Subcutaneous preadipocyte (primary cell): Measurements from ENCODE around the gene PCDHA2. TPM values are rescaled to one million over a fixed set of nuclear protein-coding genes. Genes with fewer than 3 reads are reported as not detected.

Experiments used
- total RNA-seq: library from RNA; depleted of rRNA; stranded (reverse); fragments of >200 nt; gene quantifications from 2 replicates; pipeline ENCODE4 v1.2.3, GENCODE V29; 2012

The PCDHA2 gene
- not detected in 2 replicates for total RNA-seq

DNA sequence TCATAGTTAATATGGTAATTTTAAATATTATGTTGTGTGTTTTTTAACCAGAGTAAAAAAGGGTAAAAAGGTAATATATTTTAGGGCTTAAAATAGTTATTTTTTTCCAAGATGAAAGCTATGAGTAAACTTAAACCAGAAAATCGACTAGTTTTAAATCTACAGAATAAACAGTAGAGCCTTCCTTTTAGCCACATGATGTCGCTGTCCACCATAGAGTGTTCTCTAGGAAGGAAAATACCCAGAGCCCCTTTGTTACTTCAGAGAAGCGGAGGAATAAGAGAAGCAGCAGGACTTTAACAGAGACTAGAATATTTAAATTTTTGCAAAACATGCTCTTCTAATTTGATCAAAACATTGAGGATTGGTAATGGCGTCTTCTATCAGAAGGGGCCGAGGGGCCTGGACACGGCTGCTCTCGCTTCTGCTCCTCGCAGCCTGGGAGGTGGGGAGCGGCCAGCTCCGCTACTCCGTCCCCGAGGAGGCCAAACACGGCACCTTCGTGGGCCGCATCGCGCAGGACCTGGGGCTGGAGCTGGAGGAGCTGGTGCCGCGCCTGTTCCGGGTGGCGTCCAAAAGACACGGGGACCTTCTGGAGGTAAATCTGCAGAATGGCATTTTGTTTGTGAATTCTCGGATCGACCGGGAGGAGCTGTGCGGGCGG lies at the start of gene PCDHA2:
Gene PCDHA2 (plus strand): TSS at position 258 of the 664 bp plus-strand sequence.

DNA sequence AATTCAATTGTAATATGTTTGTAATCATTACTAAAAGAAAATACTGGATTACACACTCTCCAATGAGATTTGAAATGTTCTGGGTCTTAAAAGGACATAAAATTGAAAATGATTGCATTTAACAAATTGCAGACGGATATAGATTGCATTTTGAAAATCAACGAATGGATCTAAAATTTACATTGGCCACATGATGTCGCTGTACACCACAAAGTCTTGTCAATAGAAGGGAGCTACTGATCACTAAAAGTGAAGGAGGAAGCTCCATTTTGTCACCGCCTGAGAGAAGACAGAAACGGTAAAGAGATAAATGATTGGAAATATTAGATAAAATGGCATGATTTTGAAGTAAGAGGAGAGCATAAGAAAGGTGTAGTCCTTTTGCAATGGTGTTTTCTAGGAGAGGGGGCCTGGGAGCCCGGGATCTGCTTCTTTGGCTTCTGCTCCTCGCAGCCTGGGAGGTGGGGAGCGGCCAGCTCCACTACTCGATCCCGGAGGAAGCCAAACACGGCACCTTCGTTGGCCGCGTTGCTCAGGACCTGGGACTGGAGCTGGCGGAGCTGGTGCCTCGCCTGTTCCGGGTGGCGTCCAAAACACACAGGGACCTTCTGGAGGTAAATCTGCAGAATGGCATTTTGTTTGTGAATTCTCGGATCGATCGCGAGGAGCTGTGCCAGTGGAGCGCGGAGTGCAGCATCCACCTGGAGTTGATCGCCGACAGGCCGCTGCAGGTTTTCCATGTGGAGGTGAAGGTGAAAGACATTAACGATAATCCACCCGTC lies 8.6 kb upstream of the PCDHA2 start, which contains the start of gene PCDHA1:
Gene PCDHA1 (plus strand): TSS at position 236 of the 782 bp plus-strand sequence.

DNA sequence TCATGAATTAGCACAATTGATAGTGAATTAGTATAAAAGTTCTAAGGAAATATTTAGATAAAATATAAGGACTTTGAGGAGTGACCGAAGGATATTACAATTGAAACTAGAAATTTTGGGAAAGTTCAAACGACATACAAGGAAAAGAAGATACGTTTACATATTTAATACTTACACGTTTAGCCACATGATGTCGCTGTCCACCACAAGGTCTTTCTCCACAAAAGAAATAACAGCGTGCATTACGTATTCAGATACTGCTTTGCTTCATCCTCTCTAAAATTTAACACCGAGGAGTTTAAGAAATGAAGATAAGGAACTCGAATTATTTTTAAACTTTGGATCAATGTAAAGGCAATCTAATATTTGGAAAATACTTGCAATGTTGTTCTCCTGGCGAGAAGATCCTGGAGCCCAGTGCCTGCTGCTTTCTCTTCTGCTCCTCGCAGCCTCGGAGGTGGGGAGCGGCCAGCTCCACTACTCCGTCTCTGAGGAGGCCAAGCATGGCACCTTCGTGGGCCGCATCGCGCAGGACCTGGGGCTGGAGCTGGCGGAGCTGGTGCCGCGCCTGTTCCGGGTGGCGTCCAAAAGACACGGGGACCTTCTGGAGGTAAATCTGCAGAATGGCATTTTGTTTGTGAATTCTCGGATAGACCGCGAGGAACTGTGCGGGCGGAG lies 6.3 kb downstream of the PCDHA2 start, which contains the start of gene PCDHA3:
Gene PCDHA3 (plus strand): TSS at position 242 of the 678 bp plus-strand sequence.

DNA sequence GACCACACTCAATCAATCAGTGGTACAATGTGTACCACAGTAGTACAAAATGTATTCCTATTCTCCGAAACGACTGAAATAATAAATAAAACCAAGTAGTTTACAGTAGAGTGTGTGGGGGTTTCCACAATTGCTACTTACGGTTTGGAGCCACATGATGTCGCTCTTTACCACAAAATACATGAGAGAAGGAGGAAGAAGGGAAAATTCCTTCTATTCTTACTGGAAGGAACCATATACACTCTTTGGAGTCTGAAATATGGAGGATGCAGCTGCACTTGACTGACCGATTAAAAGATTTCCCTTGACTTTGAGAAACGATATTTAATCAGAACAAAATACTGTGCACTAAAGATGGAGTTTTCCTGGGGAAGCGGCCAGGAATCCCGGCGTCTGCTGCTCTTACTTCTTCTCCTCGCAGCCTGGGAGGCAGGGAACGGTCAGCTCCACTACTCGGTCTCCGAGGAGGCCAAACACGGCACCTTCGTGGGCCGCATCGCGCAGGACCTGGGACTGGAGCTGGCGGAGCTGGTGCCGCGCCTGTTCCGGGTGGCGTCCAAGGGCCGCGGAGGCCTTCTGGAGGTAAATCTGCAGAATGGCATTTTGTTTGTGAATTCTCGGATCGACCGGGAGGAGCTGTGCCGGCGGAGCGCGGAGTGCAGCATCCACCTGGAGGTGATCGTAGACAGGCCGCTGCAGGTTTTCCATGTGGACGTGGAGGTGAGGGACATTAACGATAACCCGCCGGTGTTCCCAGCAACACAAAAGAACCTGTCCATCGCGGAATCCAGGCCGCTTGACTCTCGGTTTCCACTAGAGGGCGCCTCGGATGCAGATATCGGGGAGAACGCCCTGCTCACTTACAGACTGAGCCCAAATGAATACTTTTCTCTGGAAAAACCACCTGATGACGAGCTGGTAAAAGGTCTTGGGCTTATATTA lies 12.5 kb downstream of the PCDHA2 start, which contains the start of gene PCDHA4:
Gene PCDHA4 (plus strand): TSS at position 235 of the 942 bp plus-strand sequence.

DNA sequence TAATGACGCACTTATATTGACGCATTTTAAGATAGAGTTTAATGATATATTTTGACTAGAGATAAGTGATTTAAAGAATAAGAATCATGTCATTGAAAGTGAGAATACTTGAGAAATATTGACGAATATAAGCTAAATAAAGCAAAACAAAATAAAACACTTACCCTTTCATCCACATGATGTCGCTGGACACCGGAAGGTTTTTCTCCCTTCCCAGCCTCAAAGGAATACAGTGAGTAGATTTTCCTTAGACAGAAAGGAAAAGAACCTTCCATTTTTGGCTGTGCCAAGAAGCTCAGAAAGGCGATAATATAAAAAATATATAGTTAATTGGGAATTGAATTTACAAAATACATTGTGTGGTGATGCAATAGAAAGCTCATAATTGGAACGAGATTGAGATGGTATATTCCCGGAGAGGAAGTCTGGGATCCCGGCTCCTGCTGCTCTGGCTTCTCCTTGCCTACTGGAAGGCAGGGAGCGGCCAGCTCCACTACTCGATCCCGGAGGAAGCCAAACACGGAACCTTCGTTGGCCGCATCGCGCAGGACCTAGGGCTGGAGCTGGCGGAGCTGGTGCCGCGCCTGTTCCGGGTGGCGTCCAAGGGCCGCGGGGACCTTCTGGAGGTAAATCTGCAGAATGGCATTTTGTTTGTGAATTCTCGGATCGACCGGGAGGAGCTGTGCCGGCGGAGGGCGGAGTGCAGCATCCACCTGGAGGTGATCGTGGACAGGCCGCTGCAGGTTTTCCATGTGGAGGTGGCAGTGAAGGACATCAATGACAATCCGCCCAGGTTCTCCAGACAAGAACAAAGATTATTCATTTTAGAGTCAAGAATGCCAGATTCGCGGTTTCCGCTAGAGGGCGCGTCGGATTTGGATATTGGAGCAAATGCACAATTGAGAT lies 27.0 kb downstream of the PCDHA2 start, which contains the start of gene PCDHA5:
Gene PCDHA5 (plus strand): TSS at position 239 of the 906 bp plus-strand sequence.

DNA sequence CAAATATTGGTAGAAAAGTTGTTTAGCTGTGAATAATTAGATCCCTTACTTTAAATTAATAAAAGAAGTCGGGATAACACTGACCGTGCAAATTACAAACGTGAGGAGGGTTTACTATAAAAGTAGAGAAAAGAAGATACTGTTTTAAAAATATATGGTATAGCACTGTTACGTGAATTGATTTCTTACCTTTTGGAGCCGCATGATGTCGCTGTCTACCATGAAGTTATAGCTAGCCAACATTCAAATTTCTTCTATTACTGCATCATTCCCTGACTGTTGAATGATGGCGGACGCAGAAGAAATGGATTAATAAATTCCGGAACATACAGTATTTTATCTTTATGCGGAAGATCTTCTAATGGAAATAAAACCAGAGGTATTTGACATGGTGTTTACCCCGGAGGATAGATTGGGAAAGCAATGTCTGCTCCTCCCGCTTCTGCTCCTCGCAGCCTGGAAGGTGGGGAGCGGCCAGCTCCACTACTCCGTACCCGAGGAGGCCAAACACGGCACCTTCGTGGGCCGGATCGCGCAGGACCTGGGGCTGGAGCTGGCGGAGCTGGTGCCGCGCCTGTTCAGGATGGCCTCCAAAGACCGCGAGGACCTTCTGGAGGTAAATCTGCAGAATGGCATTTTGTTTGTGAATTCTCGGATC lies 33.2 kb downstream of the PCDHA2 start, which contains the start of gene PCDHA6:
Gene PCDHA6 (plus strand): TSS at position 257 of the 658 bp plus-strand sequence. CDS start 132 bp downstream, at position 389.

DNA sequence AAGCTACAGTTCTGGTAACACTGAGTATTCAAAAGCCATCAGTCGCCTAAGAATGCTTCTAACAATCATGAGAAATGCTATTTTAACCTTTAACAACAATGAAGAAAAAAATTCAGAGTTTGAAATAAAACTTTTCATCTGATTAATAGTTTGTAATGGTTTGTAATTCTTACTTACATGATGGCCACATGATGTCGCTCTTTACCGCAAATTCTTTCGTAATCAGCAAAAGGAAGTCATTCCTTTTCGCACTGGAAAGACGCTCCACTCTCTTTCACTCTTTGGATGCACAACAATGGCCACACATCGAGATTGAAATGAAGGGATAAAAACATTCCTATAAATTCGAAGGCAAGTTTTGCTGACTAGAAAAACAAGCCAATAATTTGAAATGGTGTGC lies 39.3 kb downstream of the PCDHA2 start, which contains the start of gene PCDHA7:
Gene PCDHA7 (plus strand): TSS at position 277 of the 400 bp plus-strand sequence. CDS start 115 bp downstream, at position 392.

DNA sequence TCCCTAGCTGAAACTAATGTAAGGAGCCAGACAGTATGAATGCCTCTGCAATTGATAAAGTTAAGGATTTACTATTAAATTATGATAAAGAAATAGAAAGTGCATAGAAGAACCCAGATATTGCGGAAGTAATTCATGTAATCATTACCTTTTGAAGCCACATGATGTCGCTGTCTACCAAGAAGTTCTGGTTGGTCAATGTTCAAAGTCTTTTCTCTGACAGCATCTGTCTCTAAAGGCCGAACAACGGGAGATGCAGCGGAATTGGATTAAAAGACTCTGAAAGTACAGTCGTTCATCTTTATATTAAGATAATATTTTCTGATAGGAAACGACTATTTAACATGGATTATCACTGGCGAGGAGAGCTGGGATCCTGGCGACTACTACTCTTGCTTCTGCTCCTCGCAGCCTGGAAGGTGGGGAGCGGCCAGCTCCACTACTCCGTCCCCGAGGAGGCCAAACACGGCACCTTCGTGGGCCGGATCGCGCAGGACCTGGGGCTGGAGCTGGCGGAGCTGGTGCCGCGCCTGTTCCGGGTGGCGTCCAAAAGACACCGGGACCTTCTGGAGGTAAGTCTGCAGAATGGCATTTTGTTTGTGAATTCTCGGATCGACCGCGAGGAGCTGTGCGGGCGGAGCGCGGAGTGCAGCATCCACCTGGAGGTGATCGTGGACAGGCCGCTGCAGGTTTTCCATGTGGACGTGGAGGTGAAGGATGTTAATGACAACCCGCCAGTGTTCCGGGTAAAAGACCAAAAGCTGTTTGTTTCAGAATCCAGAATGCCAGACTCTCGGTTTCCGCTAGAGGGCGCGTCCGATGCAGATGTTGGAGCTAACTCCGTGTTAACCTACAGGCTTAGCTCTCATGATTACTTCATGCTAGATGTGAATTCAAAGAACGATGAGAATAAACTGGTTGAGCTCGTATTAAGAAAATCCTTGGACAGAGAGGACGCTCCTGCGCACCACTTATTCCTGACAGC lies 46.6 kb downstream of the PCDHA2 start, which contains the start of gene PCDHA8:
Gene PCDHA8 (plus strand): TSS at position 210 of the 985 bp plus-strand sequence. CDS start 135 bp downstream, at position 345.

Other genes starting within 250 kb of the PCDHA2 start
- 0.39 and 2.6 TPM in 2 replicates for gene EIF4EBP3, start 247.2 kb upstream of the PCDHA2 start, total RNA-seq
- gene SRA1, start 237.4 kb upstream of the PCDHA2 start, total RNA-seq: 27.6 and 34.8 TPM in 2 replicates
- 9.8 and 12.5 TPM in 2 replicates for gene APBB3, start 230.3 kb upstream of the PCDHA2 start, total RNA-seq
- 9.9 and 13.5 TPM in 2 replicates for gene SLC35A4, start 230.0 kb upstream of the PCDHA2 start, total RNA-seq
- gene CD14, start 161.7 kb upstream of the PCDHA2 start, total RNA-seq: 0.73 and 0.98 TPM in 2 replicates
- gene TMCO6, start 155.4 kb upstream of the PCDHA2 start, total RNA-seq: 19.8 and 21.7 TPM in 2 replicates
- gene NDUFA2, start 147.2 kb upstream of the PCDHA2 start, total RNA-seq: 30.7 and 38.9 TPM in 2 replicates
- 63.3 and 79.4 TPM in 2 replicates for gene IK, start 147.0 kb upstream of the PCDHA2 start, total RNA-seq
- 36.0 and 44.0 TPM in 2 replicates for gene WDR55, start 129.9 kb upstream of the PCDHA2 start, total RNA-seq
- under 0.01 and 0.39 TPM in 2 replicates for gene DND1, start 121.3 kb upstream of the PCDHA2 start, total RNA-seq
- 50.0 and 54.3 TPM in 2 replicates for gene HARS1, start 103.5 kb upstream of the PCDHA2 start, total RNA-seq
- 22.4 and 23.1 TPM in 2 replicates for gene HARS2, start 103.4 kb upstream of the PCDHA2 start, total RNA-seq
- 24.2 and 28.7 TPM in 2 replicates for gene ZMAT2, start 94.4 kb upstream of the PCDHA2 start, total RNA-seq
- under 0.01 TPM in 1 of 2 replicates, not detected in the other for gene PCDHA1, start 8.7 kb upstream of the PCDHA2 start, total RNA-seq
- gene PCDHA3, start 6.2 kb downstream of the PCDHA2 start, total RNA-seq: under 0.01 TPM in 2 replicates
- under 0.01 TPM in 1 of 2 replicates, not detected in the other for gene PCDHA4, start 12.2 kb downstream of the PCDHA2 start, total RNA-seq
- under 0.01 TPM in 1 of 2 replicates, not detected in the other for gene PCDHA5, start 26.8 kb downstream of the PCDHA2 start, total RNA-seq
- under 0.01 and 0.37 TPM in 2 replicates for gene PCDHA6, start 33.1 kb downstream of the PCDHA2 start, total RNA-seq
- under 0.01 and 0.37 TPM in 2 replicates for gene PCDHA7, start 39.4 kb downstream of the PCDHA2 start, total RNA-seq
- gene PCDHA8, start 46.3 kb downstream of the PCDHA2 start, total RNA-seq: not detected in 2 replicates
- gene PCDHA9, start 53.5 kb downstream of the PCDHA2 start, total RNA-seq: under 0.01 TPM in 2 replicates
- under 0.01 TPM in 2 replicates for gene PCDHA10, start 61.0 kb downstream of the PCDHA2 start, total RNA-seq
- gene PCDHA11, start 74.1 kb downstream of the PCDHA2 start, total RNA-seq: under 0.01 TPM in 1 of 2 replicates, not detected in the other
- gene PCDHA12, start 80.5 kb downstream of the PCDHA2 start, total RNA-seq: not detected in 2 replicates
- not detected in 2 replicates for gene PCDHA13, start 87.3 kb downstream of the PCDHA2 start, total RNA-seq
- not detected in 2 replicates for gene PCDHAC1, start 131.4 kb downstream of the PCDHA2 start, total RNA-seq
- gene PCDHAC2, start 171.6 kb downstream of the PCDHA2 start, total RNA-seq: under 0.01 and 0.37 TPM in 2 replicates